ENCODE data around the gene FRMPD2. TPM values are rescaled to one million over a fixed set of nuclear protein-coding genes. Genes with fewer than 3 reads are reported as not detected.

FRMPD2 gene
- total RNA-seq, 2 donors from 2014 or later = 0.17 TPM; not detected in 1

- Mint-ChIP-seq H3K36me3 (ENCODE audit: low read depth) (peaks cover 5% of the 10 kb centered on the region), H3K27me3 (peaks cover 38% of the 10 kb centered on the region), H3K4me1 (no peaks in the 10 kb centered on the region), H3K27ac (no peak overlapping the region), H3K4me3 (no peak overlapping the region)
- peaks cover 2% of the 10 kb centered on the region for H3K9me3 ChIP-seq (ENCODE audit: control insufficient read depth, low read length, poor library complexity, severe bottlenecking)
- ATAC-seq (no peak), DNase-seq (no peak)
Measured at GRCh38 chr10:48257407-48257961, 17.0 kb downstream of the FRMPD2 start.

- H3K36me3 Mint-ChIP-seq (ENCODE audit: low read depth) = peaks cover 5% of the 10 kb centered on the region
- H3K27me3 Mint-ChIP-seq = peaks cover 37% of the 10 kb centered on the region
- H3K4me3 Mint-ChIP-seq = no peak overlapping the region
- H3K4me1 Mint-ChIP-seq = no peaks in the 10 kb centered on the region
- H3K27ac Mint-ChIP-seq = no peak overlapping the region
- ATAC-seq (no peak), DNase-seq (no peak)
- H3K9me3 ChIP-seq (ENCODE audit: control insufficient read depth, low read length, poor library complexity, severe bottlenecking) = peaks cover 2% of the 10 kb centered on the region
Measured at GRCh38 chr10:48255722-48256121, 18.8 kb downstream of the FRMPD2 start.

GRCh38 chr10:48254750-48255512 lies 19.6 kb downstream of the FRMPD2 start:
- Mint-ChIP-seq H3K27ac (no peak overlapping the region), H3K36me3 (ENCODE audit: low read depth) (peaks cover 5% of the 10 kb centered on the region), H3K4me1 (no peaks in the 10 kb centered on the region), H3K4me3 (no peak overlapping the region), H3K27me3 (peaks cover 35% of the 10 kb centered on the region)
- DNase-seq (no peak), ATAC-seq (no peak)
- no peaks in the 10 kb centered on the region for H3K9me3 ChIP-seq (ENCODE audit: control insufficient read depth, low read length, poor library complexity, severe bottlenecking)

GRCh38 chr10:48253970-48254657 lies 20.4 kb downstream of the FRMPD2 start:
- Mint-ChIP-seq H3K36me3 (ENCODE audit: low read depth) (peaks cover 5% of the 10 kb centered on the region), H3K4me3 (no peak overlapping the region)
- no peak for ATAC-seq

GRCh38 chr10:48252354-48252650 lies 22.2 kb downstream of the FRMPD2 start:
- no peaks in the 10 kb centered on the region for H3K9me3 ChIP-seq (ENCODE audit: control insufficient read depth, low read length, poor library complexity, severe bottlenecking)
- Mint-ChIP-seq H3K27me3 (peaks cover 31% of the 10 kb centered on the region), H3K36me3 (ENCODE audit: low read depth) (peaks cover 5% of the 10 kb centered on the region), H3K27ac (no peak overlapping the region), H3K4me3 (no peak overlapping the region), H3K4me1 (peaks cover 2% of the 10 kb centered on the region)
- DNase-seq (no peak), ATAC-seq (no peak)

More at GRCh38 chr10:48253970-48254657, 20.4 kb downstream of the FRMPD2 start:
- DNase-seq = no peak
- H3K27ac Mint-ChIP-seq = no peak overlapping the region
- H3K27me3 Mint-ChIP-seq = peaks cover 37% of the 10 kb centered on the region
- H3K4me1 Mint-ChIP-seq = no peaks in the 10 kb centered on the region
- no peaks in the 10 kb centered on the region for H3K9me3 ChIP-seq (ENCODE audit: control insufficient read depth, low read length, poor library complexity, severe bottlenecking)

DNA sequence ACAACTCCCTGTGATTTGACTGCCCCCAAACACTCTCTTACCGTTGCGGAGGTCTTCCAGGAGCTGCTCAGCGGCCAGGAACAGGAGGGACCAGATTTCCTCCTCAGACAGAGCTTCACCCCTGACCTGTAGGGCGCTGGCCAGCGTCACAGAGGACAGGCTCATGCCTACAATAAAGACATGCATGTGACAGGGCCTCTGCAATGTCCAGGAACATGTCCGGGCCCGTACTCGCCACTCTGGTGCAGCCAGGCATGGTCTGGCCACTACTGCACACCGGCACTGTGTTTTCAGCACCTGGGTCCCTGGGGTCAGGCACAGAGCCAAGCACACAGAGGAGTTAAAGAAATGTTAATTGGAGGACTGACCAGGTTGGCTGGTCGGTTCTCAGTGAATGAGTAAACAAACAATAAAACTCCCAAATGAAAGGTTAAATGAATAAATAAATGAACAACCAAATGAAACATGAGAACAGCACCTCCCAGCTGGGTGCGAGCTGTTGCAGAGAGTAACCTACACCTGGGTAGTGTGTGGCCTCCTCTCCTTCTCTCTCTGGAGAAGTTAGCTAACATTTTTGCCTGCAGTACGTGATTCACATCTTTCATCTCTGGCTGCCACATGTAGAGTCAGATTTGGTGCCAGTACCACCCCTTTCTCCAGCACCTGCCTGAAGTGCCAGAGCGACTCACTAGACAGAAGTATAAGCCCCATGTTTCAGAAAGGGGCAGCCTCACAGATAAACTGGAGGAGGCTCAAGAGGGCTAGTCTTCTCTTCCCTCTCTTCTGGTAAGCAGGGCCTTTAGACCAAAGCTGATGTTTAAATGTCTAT lies 22.8 kb downstream of the FRMPD2 start:
- Mint-ChIP-seq H3K27me3 (peaks cover 32% of the 10 kb centered on the region), H3K4me3 (no peak overlapping the region), H3K27ac (no peak overlapping the region), H3K36me3 (ENCODE audit: low read depth) (peaks cover 3% of the 10 kb centered on the region), H3K4me1 (peaks cover 2% of the 10 kb centered on the region)
- ATAC-seq = no peak
- no peak for DNase-seq
- H3K9me3 ChIP-seq (ENCODE audit: control insufficient read depth, low read length, poor library complexity, severe bottlenecking) = no peaks in the 10 kb centered on the region

DNA sequence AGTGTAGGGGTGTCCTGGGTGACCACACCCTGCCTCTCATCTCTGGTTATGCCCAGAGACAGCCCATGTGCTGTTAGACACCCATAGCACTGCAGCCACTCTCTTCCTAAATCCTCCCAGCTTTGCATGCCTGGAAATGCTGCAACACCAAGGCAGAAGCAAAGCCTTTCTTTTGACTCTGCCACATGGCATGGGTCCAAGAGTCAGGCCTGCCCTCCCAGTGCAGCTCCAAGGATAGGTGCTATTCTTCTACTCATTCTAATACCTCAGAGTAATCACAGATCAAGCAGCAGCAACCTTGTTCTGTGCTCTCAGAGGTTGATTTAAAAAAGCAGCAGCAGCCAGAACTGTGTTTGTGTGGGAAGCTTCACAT lies 23.4 kb downstream of the FRMPD2 start:
- no peak overlapping the region for H3K27ac Mint-ChIP-seq
- peaks cover 3% of the 10 kb centered on the region for H3K36me3 Mint-ChIP-seq (ENCODE audit: low read depth)
- peaks cover 2% of the 10 kb centered on the region for H3K4me1 Mint-ChIP-seq
- ATAC-seq (no peak), DNase-seq (no peak)
- H3K27me3 Mint-ChIP-seq = peaks cover 34% of the 10 kb centered on the region
- no peaks in the 10 kb centered on the region for H3K9me3 ChIP-seq (ENCODE audit: control insufficient read depth, low read length, poor library complexity, severe bottlenecking)
- H3K4me3 Mint-ChIP-seq = no peak overlapping the region

- no peak for ATAC-seq
- H3K36me3 Mint-ChIP-seq (ENCODE audit: low read depth) = no peaks in the 10 kb centered on the region
- no peak overlapping the region for H3K4me3 Mint-ChIP-seq
Measured at GRCh38 chr10:48249763-48250351, 24.6 kb downstream of the FRMPD2 start.

GRCh38 chr10:48249004-48249762 lies 25.3 kb downstream of the FRMPD2 start:
- Mint-ChIP-seq H3K4me1 (peaks cover 2% of the 10 kb centered on the region), H3K36me3 (ENCODE audit: low read depth) (no peaks in the 10 kb centered on the region), H3K27ac (no peak overlapping the region), H3K4me3 (no peak overlapping the region), H3K27me3 (peaks cover 31% of the 10 kb centered on the region)
- ATAC-seq (no peak), DNase-seq (no peak)
- H3K9me3 ChIP-seq (ENCODE audit: control insufficient read depth, low read length, poor library complexity, severe bottlenecking) = no peaks in the 10 kb centered on the region

More at GRCh38 chr10:48249763-48250351, 24.6 kb downstream of the FRMPD2 start:
- no peaks in the 10 kb centered on the region for H3K9me3 ChIP-seq (ENCODE audit: control insufficient read depth, low read length, poor library complexity, severe bottlenecking)
- Mint-ChIP-seq H3K27me3 (peaks cover 31% of the 10 kb centered on the region), H3K27ac (no peak overlapping the region), H3K4me1 (peaks cover 2% of the 10 kb centered on the region)
- DNase-seq = no peak

DNA sequence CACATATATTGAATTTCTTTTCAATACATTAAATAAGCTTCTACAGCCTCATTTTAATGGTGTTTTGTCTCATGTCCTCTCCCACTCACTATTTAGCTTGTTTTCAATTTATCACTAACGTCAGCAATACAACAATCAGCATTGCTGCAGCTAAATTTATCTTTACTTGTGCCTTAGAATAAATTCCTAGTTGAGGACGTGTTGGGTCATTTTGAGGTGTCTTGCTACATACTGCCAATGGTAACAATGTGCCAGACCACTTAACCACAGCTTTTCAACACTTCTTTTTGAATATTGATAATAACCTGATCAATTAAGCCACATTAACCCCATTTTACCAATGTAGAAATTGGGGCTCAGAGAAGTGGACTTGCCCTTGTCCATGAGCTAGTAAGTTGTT lies 26.0 kb downstream of the FRMPD2 start:
- H3K36me3 Mint-ChIP-seq (ENCODE audit: low read depth) = no peaks in the 10 kb centered on the region
- H3K4me3 Mint-ChIP-seq = no peak overlapping the region
- ATAC-seq (no peak), DNase-seq (no peak)
- no peak overlapping the region for H3K27ac Mint-ChIP-seq
- H3K4me1 Mint-ChIP-seq = peaks cover 2% of the 10 kb centered on the region
- no peaks in the 10 kb centered on the region for H3K9me3 ChIP-seq (ENCODE audit: control insufficient read depth, low read length, poor library complexity, severe bottlenecking)
- peaks cover 33% of the 10 kb centered on the region for H3K27me3 Mint-ChIP-seq

GRCh38 chr10:48247680-48248079 lies 26.8 kb downstream of the FRMPD2 start:
- Mint-ChIP-seq H3K36me3 (ENCODE audit: low read depth) (no peaks in the 10 kb centered on the region), H3K4me3 (no peak overlapping the region), H3K27ac (no peak overlapping the region), H3K27me3 (peaks cover 38% of the 10 kb centered on the region), H3K4me1 (peaks cover 2% of the 10 kb centered on the region)
- H3K9me3 ChIP-seq (ENCODE audit: control insufficient read depth, low read length, poor library complexity, severe bottlenecking) = no peaks in the 10 kb centered on the region
- DNase-seq = no peak
- ATAC-seq = no peak

DNA sequence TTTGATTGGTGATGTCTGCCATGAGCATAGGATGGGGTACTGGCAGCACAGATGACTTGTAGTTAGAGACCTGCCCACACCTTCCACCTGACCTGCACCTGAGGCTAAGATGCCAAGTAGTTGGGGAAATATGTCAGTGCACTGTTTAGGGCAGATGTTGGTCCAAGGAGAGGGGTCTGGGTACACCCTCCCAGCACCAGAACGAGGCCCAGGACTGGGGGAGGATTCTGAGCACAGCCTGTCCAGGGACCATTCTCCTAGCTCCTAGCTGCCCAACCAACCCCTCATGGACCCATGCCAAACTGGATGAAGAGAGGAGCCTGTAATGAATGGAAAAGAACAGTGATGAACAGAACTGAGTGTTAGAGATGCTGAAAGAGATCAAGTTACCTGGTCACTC lies 28.0 kb downstream of the FRMPD2 start:
- Mint-ChIP-seq H3K36me3 (ENCODE audit: low read depth) (no peaks in the 10 kb centered on the region), H3K4me3 (no peak overlapping the region), H3K27me3 (peaks cover 36% of the 10 kb centered on the region), H3K4me1 (peaks cover 2% of the 10 kb centered on the region), H3K27ac (no peak overlapping the region)
- ATAC-seq = no peak
- no peaks in the 10 kb centered on the region for H3K9me3 ChIP-seq (ENCODE audit: control insufficient read depth, low read length, poor library complexity, severe bottlenecking)
- no peak for DNase-seq
